Measurements from ENCODE around the gene TEX261.
A peak's percentile ranks its signal among the peaks of the same experiment; 100 is the strongest.

Gene TEX261

GRCh38 chr2:70966681-70967080 lies 28.0 kb downstream of the TEX261 start:
- Histone ChIP-seq H3K27me3 (ENCODE audit: insufficient read depth, low read depth) (peaks cover 6% of the 10 kb centered on the region), H3K79me2 (ENCODE audit: insufficient read depth, low read depth) (no peaks in the 10 kb centered on the region), H3K36me3 (ENCODE audit: insufficient read depth) (no peaks in the 10 kb centered on the region), H4K20me1 (ENCODE audit: insufficient read depth) (no peaks in the 10 kb centered on the region), H3K4me1 (ENCODE audit: low read depth, poor library complexity, severe bottlenecking) (no peaks in the 10 kb centered on the region), H3K4me3 (IDR thresholded peaks at IDR 0.05; ENCODE audit: insufficient read depth, low read depth, low read length) (no peak overlapping the region), H3K27ac (no peak overlapping the region), H2AFZ (ENCODE audit: low read depth) (no peak overlapping the region), H3K9ac (no peak overlapping the region), H3K4me2 (no peak overlapping the region)
- TF ChIP-seq CTCF (conservative IDR thresholded peaks at IDR 0.05; ENCODE audit: low read depth, low read length), result no peak

- Histone ChIP-seq H3K27ac (no peak overlapping the region), H3K79me2 (ENCODE audit: insufficient read depth, low read depth) (no peaks in the 10 kb centered on the region), H3K9ac (no peak overlapping the region), H4K20me1 (ENCODE audit: insufficient read depth) (no peaks in the 10 kb centered on the region), H3K4me1 (ENCODE audit: low read depth, poor library complexity, severe bottlenecking) (no peaks in the 10 kb centered on the region), H3K27me3 (ENCODE audit: insufficient read depth, low read depth) (peaks cover 6% of the 10 kb centered on the region), H2AFZ (ENCODE audit: low read depth) (peak overlapping the region; percentile 78; the same call in 1 of the 2 replicates), H3K4me3 (IDR thresholded peaks at IDR 0.05; ENCODE audit: insufficient read depth, low read depth, low read length) (peak overlapping the region; percentile 84), H3K36me3 (ENCODE audit: insufficient read depth) (no peaks in the 10 kb centered on the region), H3K4me2 (peak overlapping the region; percentile 90)
- no peak for TF ChIP-seq CTCF (conservative IDR thresholded peaks at IDR 0.05; ENCODE audit: low read depth, low read length)
Observed at GRCh38 chr2:70965506-70965905, 29.2 kb downstream of the TEX261 start.

GRCh38 chr2:70964596-70965386 lies 29.9 kb downstream of the TEX261 start:
- Histone ChIP-seq H4K20me1 (ENCODE audit: insufficient read depth) (no peaks in the 10 kb centered on the region), H2AFZ (ENCODE audit: low read depth) (peak overlapping the region; percentile 78), H3K9ac (no peak overlapping the region), H3K4me3 (IDR thresholded peaks at IDR 0.05; ENCODE audit: insufficient read depth, low read depth, low read length) (peak overlapping the region; percentile 84), H3K79me2 (ENCODE audit: insufficient read depth, low read depth) (no peaks in the 10 kb centered on the region), H3K4me1 (ENCODE audit: low read depth, poor library complexity, severe bottlenecking) (no peaks in the 10 kb centered on the region), H3K27ac (no peak overlapping the region), H3K4me2 (peak overlapping the region; percentile 90), H3K36me3 (ENCODE audit: insufficient read depth) (no peaks in the 10 kb centered on the region), H3K27me3 (ENCODE audit: insufficient read depth, low read depth) (peaks cover 6% of the 10 kb centered on the region)
- peak; percentile 84 for TF ChIP-seq CTCF (conservative IDR thresholded peaks at IDR 0.05; ENCODE audit: low read depth, low read length)

- no peak overlapping the region for H3K27ac ChIP-seq
- H3K4me1 ChIP-seq (ENCODE audit: low read depth, poor library complexity, severe bottlenecking), result no peaks in the 10 kb centered on the region
- no peaks in the 10 kb centered on the region for H3K79me2 ChIP-seq (ENCODE audit: insufficient read depth, low read depth)
- no peak for TF ChIP-seq CTCF (conservative IDR thresholded peaks at IDR 0.05; ENCODE audit: low read depth, low read length)
- H4K20me1 ChIP-seq (ENCODE audit: insufficient read depth), result no peaks in the 10 kb centered on the region
- H3K4me3 ChIP-seq (IDR thresholded peaks at IDR 0.05; ENCODE audit: insufficient read depth, low read depth, low read length), result no peak overlapping the region
- H3K36me3 ChIP-seq (ENCODE audit: insufficient read depth), result no peaks in the 10 kb centered on the region
- peaks cover 6% of the 10 kb centered on the region for H3K27me3 ChIP-seq (ENCODE audit: insufficient read depth, low read depth)
- H3K4me2 ChIP-seq, result no peak overlapping the region
- H2AFZ ChIP-seq (ENCODE audit: low read depth), result no peak overlapping the region
- H3K9ac ChIP-seq, result no peak overlapping the region
Observed at GRCh38 chr2:70964133-70964532, 30.5 kb downstream of the TEX261 start.
